MM.1S (cell line): ENCODE measurements around the gene PIK3R5.

Source experiments
- CTCF ChIP-seq: fragments of 300-600 bp; sonication (generic); IDR thresholded peaks from 2 replicates; pipeline ENCODE4 v1.5.1; 2016; ENCODE audit warnings: antibody characterized with exemption, low read length, mixed read lengths
- EZH2 ChIP-seq: fragments of 300-600 bp; sonication (generic); optimal IDR thresholded peaks from 2 replicates; pipeline ENCODE3; 2017; ENCODE audit warnings: low read depth, mild to moderate bottlenecking, antibody characterized with exemption, low read length, mixed read lengths

- TF ChIP-seq CTCF: no peak
- TF ChIP-seq EZH2: no peak
Measured at GRCh38 chr17:8910969-8911604, 54.4 kb downstream of the PIK3R5 start.
